Stimulated activated CD4-positive, alpha-beta T cell treated with anti-CD3 and anti-CD28 coated beads, TNF-alpha, amount 100 ng/mL, for 4 hours (primary cell): ENCODE data around the gene ERG.

ENCODE experiments used
- DNase-seq, 3 experiments: peaks; one replicate each; pipeline ENCODE4 v3.0.0-alpha.2; 2020; ENCODE audit warnings: low read depth in 3 of 3

ERG gene

DNA sequence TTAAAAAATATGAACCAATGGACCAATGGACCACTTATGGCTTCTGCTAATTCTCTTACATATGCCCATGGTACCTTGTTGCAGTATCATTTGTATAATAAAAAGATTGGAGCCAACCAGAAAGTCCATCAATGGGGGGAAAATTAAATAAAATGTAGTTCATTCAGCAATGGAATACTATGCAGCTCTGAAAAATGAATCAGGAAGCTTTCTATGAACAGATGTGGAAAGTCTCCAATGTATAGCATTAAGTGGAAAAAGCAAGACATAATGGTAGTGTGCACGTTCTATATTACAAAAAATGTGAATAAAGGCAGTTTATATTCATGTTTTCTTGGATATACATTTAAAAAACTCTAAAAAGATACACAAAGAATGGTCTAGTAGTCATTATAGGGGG is 140.2 kb downstream of the ERG start:
- DNase-seq, result no peak

GRCh38 chr21:38356883-38357625 is 141.2 kb downstream of the ERG start:
- DNase-seq, result no peak

DNA sequence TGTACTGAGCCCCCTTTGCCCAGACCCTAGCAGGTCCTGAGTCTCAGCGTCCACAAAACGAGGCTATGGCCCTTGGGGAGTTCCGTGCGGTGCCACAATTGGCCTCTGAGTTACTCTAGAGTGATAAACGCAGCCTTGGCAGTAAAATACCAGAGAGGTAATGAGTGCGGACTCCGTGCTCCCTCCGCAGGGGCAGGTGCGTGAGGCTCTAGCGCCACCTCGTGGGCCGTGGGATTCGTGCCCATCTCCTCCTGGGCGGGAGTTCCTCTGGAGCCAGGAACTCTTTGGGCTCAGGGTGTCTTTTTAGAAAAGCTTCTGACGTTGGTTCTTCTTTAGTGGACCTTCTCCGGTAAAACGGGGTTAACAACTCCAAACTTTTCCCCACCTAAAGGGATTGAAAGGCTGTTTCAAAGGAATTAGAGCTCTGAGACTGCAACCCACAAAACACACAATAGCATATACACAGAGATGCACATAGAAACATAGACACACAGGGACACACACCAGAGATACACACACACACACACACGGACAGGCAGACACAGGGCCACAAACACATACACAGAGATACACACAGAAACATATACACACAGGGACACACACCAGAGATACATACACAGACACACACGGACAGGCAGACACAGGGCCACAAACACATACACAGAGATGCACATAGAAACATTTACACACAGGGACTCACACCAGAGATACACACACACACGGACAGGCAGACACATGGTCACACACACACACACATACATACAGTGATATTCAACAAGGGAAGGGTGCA is 142.1 kb downstream of the ERG start:
- DNase-seq, result peak; percentile 53 to 59 (median 55)

DNA sequence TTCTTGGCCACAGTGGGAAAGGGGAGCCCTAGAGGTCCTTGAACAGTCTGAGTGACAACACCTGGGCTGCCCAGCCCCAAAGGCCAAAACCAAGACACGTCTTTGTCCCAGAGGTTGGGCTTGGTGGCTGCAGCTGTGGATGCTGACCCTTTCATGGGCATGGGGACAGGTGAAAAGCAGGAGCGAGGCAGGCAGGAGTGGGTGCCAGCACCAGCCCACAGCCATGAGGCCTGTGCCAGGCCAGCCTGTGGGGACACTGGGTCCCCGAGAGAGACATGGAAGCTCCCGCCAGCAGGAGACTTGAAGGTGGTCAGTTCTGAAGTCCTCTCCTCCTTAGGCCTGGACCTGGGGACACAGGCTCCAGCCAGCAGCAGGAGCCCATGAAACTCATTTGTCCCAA is 142.9 kb downstream of the ERG start:
- DNase-seq, result no peak

DNA sequence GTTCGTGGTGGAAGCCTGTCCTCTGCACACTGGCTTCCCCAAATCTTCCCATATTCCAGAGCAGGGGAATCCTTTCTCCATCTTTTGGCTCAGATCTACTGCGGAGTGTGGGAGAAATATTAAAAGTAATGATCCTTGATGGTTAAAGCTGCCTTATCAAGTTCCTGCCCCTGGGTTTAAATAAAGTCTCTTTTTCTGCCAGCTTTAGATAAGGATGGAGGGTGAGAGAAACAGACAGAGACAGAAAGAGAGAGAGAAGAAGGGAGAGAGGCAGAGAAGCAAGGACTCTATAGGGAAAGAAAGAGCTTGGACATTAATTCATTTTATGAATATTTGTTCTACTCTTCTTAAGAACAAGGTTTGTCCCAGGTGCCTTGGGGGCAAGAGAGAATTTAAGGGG is 143.5 kb downstream of the ERG start:
- no peak for DNase-seq

DNA sequence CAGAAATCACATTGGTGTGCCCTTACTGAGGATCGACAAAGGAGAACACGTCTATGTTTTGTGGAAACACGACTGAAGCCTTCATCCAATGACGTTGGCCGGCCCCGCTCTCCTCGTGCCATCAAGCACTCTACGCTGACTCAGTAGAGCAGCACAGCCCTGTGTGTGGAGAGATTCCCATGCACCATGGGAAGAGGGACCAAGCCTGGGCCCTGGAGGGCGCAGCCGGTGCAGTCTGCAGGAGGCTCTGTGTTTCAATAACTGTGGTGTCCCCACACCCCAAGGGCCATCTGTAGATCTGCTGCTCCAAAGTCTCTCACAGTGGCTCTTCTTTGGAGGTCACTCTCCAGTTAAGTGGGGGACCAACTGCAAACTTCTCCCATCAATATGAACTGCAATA is 144.0 kb downstream of the ERG start:
- no peak for DNase-seq

- DNase-seq, result peak in 1 of 3 experiments; percentile 24
Measured at GRCh38 chr21:38352536-38353219, 145.6 kb downstream of the ERG start.

DNA sequence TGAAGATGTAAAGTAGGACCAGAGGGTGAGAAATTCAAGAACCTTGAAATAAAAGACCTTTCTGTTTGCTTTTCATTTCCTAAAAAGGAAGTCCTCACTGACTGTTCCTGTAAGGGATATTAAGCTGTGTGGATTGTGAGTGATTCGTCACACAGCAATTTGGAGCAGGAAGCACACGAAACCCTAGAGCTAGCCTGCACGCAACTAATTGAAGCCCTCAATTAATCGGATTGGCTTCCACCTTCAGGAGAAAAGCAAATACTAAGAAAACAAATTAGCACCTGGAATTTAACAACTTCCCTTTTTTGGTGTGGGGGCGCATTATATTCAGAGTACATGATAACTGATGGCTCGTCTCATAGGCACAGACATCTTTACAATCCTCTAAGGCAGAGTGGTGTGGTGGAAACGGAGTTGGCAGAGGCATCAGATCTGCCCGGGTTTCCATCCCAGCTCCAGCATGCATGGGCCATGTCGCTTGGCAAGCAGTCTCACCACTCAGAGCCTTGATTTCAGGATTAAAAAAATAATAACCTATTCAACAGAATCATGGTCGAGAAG is 146.2 kb downstream of the ERG start:
- no peak for DNase-seq

- no peak for DNase-seq
Measured at GRCh38 chr21:38351176-38351959, 146.9 kb downstream of the ERG start.

DNA sequence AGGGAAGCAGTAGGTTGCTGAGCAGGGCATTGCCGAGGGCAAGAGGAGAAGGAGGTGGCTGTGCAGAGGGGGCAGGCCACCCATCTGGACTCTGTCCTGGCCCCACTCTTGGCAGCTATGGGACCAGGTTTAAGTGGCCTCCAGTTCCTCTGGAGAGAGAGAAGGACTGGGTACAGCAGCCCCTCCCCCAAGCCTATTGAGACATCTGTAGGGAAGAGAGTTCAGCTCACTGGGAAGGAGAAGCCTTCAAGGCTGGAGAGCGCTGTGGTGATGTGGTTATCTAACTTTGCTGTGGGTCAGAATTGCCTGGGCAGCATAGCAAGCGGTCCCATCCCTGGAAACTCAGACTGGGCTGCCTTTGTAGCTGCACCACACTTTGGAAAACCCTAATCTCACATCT is 147.6 kb downstream of the ERG start:
- no peak for DNase-seq

DNA sequence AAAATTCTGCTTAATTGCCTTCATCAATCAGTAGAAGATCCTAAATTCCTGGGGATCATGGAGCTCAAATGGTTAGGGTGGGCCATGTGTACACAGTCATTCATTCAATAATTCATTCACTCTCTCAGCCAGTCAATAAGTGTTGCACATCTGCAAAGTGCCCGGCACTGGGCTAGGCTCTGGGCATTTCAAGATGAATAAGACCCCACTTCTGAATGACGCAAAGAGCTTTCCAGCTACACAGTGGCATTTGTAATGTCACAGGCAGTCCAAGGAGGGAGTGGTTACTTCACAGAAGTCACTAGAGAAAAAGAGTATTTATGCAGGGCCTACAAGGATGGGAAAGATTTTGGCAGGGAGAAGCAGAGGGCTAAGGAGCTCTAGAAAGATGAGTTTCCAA is 148.3 kb downstream of the ERG start:
- no peak for DNase-seq

DNA sequence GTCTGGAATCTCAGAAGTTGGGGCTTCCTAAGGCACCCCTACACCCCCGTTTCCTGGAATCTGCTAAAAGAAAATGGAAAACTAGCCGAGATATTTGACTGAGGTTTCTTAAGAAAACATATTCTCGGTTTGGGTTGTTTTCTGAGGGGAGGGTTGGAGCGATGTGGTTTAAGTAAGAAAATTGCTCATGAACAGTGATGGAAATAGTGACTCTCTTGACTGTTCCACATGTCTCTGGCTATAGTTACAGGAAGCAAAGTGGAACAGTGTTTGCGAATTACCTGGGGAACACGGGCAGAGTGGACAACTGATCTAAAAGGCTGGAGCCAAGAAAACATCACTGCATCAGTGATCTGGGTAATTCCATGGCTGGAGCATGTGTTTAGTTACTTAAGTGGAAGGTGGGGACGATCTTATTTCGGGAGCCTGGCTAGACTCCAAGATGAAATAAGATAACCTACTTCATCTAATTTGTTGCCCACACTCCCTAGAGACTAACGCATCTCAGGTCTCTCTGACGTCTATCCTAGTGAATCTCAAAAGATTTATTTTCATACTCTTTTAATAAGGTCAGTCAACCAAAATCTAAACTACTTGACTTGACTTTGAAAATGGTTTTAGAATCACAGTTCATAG is 149.0 kb downstream of the ERG start:
- DNase-seq, result peak in 1 of 3 experiments; percentile 6

- no peak for DNase-seq
Measured at GRCh38 chr21:38346286-38346685, 152.0 kb downstream of the ERG start.

DNA sequence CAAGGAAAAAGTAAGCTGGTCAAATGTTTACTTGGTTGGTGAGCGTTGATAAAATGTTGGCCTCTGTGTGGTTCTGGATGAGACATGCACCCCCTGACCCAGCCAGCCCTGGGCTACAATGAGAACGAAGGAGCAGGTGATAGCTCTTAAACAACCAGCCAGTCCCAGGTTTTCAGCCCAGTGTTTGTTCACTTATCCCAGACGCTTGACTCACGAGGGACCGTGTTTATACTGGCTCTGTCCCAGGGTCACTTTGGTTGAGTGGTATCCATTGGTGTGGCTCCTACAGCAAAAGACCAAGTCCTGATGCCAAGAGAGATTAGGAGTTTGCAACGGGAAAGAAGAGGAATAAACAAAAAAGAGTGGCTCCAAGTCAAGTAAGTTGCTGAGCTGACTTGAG is 154.6 kb downstream of the ERG start:
- DNase-seq, result no peak

- DNase-seq, result no peak
Measured at GRCh38 chr21:38342739-38343138, 155.5 kb downstream of the ERG start.

DNA sequence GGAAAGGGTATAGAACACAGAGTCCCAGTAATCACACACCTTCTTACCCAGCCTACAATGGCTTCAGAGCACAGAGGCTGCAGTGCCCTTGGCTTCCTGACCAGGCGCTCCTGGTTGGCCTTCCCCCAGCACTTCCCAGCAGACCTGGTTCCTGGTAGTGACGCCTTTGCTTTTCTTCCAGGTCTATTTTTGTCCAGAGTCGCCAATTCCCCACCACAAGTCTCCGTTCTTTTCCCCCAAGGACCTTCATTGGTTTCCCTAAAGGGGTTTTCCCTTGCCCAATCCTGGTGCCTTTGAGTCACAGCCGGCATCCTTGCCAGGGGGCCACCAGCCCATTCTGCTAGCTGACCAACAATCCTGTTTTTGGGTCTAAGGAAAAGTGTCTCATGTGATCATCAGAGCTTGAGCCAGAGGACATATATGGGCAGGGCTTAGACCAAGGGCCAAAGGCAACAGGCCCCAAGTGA is 156.7 kb downstream of the ERG start:
- no peak for DNase-seq

- DNase-seq, result no peak
Measured at GRCh38 chr21:38340131-38340530, 158.1 kb downstream of the ERG start.

GRCh38 chr21:38337793-38338192 is 160.5 kb downstream of the ERG start:
- DNase-seq, result no peak

DNA sequence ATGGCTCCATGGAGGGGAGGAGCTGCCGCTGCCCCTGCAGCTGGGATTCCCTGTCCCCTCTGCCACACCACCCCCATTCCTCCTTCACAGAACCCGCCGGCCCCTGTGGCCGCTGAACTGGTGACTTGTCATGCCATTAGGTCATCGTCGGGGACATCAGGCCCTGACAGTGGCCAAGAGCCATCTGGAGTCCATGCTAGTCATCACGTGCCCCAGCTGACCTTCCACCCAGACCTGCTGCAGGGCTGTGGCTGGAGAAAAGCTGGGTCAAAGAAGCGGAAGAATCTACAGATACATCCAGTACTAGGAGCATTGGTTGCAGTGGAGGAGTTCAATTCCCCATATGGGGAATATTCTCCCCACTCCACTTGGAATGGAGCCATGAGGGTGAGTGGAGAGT is 163.4 kb downstream of the ERG start:
- no peak for DNase-seq

DNA sequence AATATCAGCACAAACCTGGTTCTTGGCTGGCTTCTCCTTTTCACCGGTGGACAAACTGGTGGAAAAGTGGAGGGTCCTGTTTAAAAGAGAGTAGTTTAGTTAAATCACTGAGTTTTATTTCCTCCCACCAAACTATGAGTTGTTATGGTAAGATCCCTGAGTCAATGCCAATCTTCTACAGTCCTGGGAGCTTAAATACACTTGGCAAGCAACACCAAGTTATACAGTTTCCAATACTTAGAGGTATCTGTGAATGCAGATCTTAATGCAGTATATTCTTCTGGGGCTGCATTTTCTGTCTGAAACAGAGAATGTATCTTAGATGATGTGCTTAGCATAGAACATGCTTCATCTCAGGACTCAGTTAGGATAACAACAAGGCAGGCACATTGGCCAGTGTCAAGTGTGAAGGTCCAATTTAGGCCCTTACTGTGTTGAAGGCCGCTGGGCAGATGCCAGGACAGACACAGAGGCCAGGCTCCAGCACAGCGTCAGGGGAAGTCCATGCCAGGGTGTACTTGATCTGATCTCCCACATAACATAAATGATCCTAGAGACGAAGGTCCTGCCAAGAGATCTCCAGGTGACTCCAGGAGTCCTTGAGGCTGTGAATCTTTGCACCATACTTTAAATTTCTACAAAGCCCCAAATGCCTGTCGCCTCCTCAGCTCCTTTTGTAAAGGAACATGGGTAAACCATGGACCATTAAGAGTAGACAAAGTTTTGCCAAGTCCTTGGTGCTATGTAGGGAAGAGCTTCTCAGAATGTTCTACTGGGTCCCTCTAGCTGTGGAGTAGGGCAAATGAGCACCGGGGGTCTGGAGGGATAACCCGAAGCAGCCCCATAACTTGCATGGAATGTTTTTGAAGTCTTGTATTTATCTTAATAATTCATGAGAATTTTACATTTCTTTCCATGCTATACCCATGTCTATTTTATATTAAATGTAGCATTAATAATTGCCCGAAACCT is 164.7 kb downstream of the ERG start:
- DNase-seq, result no peak
